GM23248 (cell line): Measurements from ENCODE around the gene EGR4. TPM values are rescaled to one million over a fixed set of nuclear protein-coding genes. Genes with fewer than 3 reads are reported as not detected.
A peak's percentile ranks its signal among the peaks of the same experiment; 100 is the strongest.

Experiments used
- DNase-seq: peaks from one replicate; pipeline ENCODE4 v3.0.0-alpha.2; 2015
- H2AFZ ChIP-seq: fragments of 200-600 bp; sonication (generic); 2 replicates; pipeline ENCODE4 v1.6.1; 2016; ENCODE audit warnings: antibody characterized with exemption
- H3F3A ChIP-seq: fragments of 200-600 bp; sonication (generic); 2 replicates; pipeline ENCODE4 v1.6.1; 2016; ENCODE audit warnings: mild to moderate bottlenecking, antibody characterized with exemption, mixed run types; ENCODE audit not compliant: insufficient read depth
- H3K27ac ChIP-seq: fragments of 200-600 bp; sonication (generic); 2 replicates; pipeline ENCODE4 v1.5.1; 2016; ENCODE audit warnings: mild to moderate bottlenecking
- H3K27me3 ChIP-seq: fragments of 200-600 bp; sonication (generic); replicated peaks from 2 replicates; pipeline ENCODE4 v1.6.1; 2016; ENCODE audit warnings: mild to moderate bottlenecking; ENCODE audit not compliant: insufficient read depth
- H3K36me3 ChIP-seq: fragments of 200-600 bp; sonication (generic); 2 replicates; pipeline ENCODE4 v1.6.1; 2016; ENCODE audit warnings: low read depth, mild to moderate bottlenecking
- H3K4me1 ChIP-seq: fragments of 200-600 bp; sonication (generic); 2 replicates; pipeline ENCODE4 v1.6.1; 2016; ENCODE audit warnings: mild to moderate bottlenecking; ENCODE audit not compliant: insufficient read depth
- H3K4me2 ChIP-seq: fragments of 200-600 bp; sonication (generic); one replicate; pipeline ENCODE4 v1.6.1; 2016; ENCODE audit warnings: mild to moderate bottlenecking; ENCODE audit not compliant: unreplicated experiment
- H3K4me3 ChIP-seq: fragments of 200-600 bp; sonication (generic); 2 replicates; pipeline ENCODE4 v1.5.1; 2016; ENCODE audit warnings: mild to moderate bottlenecking
- H3K79me2 ChIP-seq: fragments of 200-600 bp; sonication (generic); 2 replicates; pipeline ENCODE4 v1.6.1; 2016; ENCODE audit warnings: mild to moderate bottlenecking; ENCODE audit not compliant: insufficient read depth
- H3K9ac ChIP-seq: fragments of 200-600 bp; sonication (generic); 2 replicates; pipeline ENCODE4 v1.6.1; 2016; ENCODE audit warnings: mild to moderate bottlenecking
- H3K9me2 ChIP-seq: fragments of 200-600 bp; sonication (generic); 2 replicates; pipeline ENCODE4 v1.6.1; 2016; ENCODE audit warnings: mixed run types, mild to moderate bottlenecking, moderate library complexity; ENCODE audit not compliant: insufficient read depth
- H3K9me3 ChIP-seq: fragments of 200-600 bp; sonication (generic); one replicate; pipeline ENCODE4 v1.6.1; 2017; ENCODE audit warnings: low read depth
- H4K20me1 ChIP-seq: fragments of 200-600 bp; sonication (generic); 2 replicates; pipeline ENCODE4 v1.6.0; 2016; ENCODE audit not compliant: insufficient read depth
- EZH2 ChIP-seq: fragments of 200-600 bp; sonication (generic); IDR thresholded peaks from 2 replicates; pipeline ENCODE4 v1.6.1; 2018; ENCODE audit warnings: antibody characterized with exemption, mild to moderate bottlenecking; ENCODE audit not compliant: insufficient read depth, poor library complexity, severe bottlenecking
- EZH2phosphoT487 ChIP-seq: fragments of 200-600 bp; sonication (generic); IDR thresholded peaks from 2 replicates; pipeline ENCODE4 v1.6.1; 2018; ENCODE audit warnings: antibody characterized with exemption, moderate library complexity, mild to moderate bottlenecking, low read depth; ENCODE audit not compliant: insufficient read depth
- WGBS, 2 experiments: methylation state at CpG; one replicate each; pipeline ENCODE4 v1.1.6; 2015 to 2017; ENCODE audit warnings: low lambda C conversion rate in 2 of 2, low coverage in 1 of 2; ENCODE audit errors: missing lambda C conversion rate in 2 of 2; 5-methylcytosine and 5-hydroxymethylcytosine counted together
- in situ Hi-C: fragments of 300-500 bp; cut with MboI; formaldehyde crosslinking; loops from 2 replicates; pipeline ENCODE4 v1.15.0; 2020
- polyA plus RNA-seq: library from polyadenylated mRNA; unstranded; fragments of >200 nt; fragmentation: Nextera tagmentation; extraction: Ambion mirVana; gene quantifications from 2 replicates; pipeline ENCODE4 v1.2.1, GENCODE V29; 2016
- total RNA-seq: library from RNA; depleted of rRNA; stranded (reverse); fragments of >200 nt; shearing (Covaris generic); gene quantifications from 2 replicates; pipeline ENCODE4 v1.2.3, GENCODE V29; 2014

EGR4 gene
- total and polyA plus RNA-seq, 2 experiments from 2014 or later, result not detected

DNA sequence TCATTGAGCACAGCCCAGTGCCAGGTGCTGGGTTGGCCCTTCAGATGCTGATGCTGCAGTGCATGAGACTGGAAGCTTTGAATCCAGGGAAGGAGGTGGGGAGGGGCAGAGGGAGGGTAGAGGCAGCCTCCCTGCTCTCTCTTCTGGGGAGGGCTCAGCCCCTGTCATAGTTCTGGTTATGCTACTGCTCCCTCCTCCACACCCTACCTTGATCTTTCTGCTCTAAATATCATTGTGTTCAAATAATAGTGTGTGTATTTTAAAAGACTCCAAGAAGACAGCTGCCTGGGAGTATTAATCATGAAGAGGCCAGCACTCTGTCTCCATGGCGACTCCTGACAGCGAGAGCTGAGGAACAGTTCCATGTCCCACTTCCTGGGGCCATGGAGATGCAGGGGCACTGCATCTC lies 3.8 kb upstream of the EGR4 start:
- Histone ChIP-seq H3K36me3 (no peaks in the 10 kb centered on the region), H3K9me2 (no peaks in the 10 kb centered on the region), H4K20me1 (no peaks in the 10 kb centered on the region), H3K4me1 (no peaks in the 10 kb centered on the region), H3K27ac (no peak overlapping the region), H2AFZ (no peak overlapping the region), H3K9me3 (no peaks in the 10 kb centered on the region), H3K27me3 (peaks cover 52% of the 10 kb centered on the region), H3K79me2 (no peaks in the 10 kb centered on the region), H3K4me3 (no peak overlapping the region), H3F3A (no peaks in the 10 kb centered on the region), H3K9ac (no peak overlapping the region), H3K4me2 (no peak overlapping the region)
- no peak for TF ChIP-seq EZH2
- no peak for TF ChIP-seq EZH2phosphoT487
- in situ Hi-C loops, result no loop called here
- peak; percentile 13 for DNase-seq
- WGBS, 2 experiments, result 0 to 6% methylated on average over 2 of the region's 2 CpGs

DNA sequence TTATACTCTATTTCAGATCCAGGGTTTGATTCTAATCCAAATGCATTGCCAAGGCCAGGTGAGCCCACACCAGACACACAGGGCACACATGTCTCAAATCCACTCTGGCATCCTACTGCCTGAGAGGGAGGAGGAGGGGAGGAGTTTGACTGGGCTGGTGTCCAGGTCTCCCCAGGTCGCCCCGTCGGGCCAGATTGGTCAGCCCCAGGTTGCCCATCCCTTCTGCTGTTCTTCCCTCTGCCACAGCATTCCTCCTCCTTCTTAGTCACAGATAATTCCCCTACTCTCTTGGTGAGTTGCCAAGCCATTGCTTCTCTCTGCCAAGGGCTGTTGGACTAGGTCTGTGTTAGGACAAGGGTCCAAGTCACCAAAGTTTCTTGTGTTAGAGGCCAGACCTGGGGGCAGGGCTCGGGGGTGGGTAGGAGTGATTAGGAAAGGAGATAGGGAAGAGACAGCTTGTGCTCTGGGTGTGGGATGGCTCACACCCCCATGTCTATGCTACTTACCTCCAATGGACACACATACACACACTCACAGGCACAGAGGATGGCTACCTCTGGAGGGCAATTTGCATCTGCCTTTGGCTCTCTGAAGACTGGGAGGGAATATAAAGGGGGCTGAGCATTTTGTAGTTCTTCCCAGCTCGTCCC lies 2.5 kb upstream of the EGR4 start:
- H3K27me3 ChIP-seq, result peaks cover 49% of the 10 kb centered on the region
- 15 to 20% methylated on average over 5 of the region's 5 CpGs for WGBS, 2 experiments
- no peaks in the 10 kb centered on the region for H3K36me3 ChIP-seq
- no peak for TF ChIP-seq EZH2phosphoT487
- TF ChIP-seq EZH2, result no peak
- no peak overlapping the region for H2AFZ ChIP-seq
- no peaks in the 10 kb centered on the region for H3K79me2 ChIP-seq
- DNase-seq, result no peak
- no peak overlapping the region for H3K9ac ChIP-seq
- no peaks in the 10 kb centered on the region for H3F3A ChIP-seq
- H3K27ac ChIP-seq, result no peak overlapping the region
- no peaks in the 10 kb centered on the region for H3K9me3 ChIP-seq
- in situ Hi-C loops, result no loop called here
- H3K4me1 ChIP-seq, result no peaks in the 10 kb centered on the region
- H3K9me2 ChIP-seq, result no peaks in the 10 kb centered on the region
- no peak overlapping the region for H3K4me3 ChIP-seq
- no peaks in the 10 kb centered on the region for H4K20me1 ChIP-seq
- no peak overlapping the region for H3K4me2 ChIP-seq

DNA sequence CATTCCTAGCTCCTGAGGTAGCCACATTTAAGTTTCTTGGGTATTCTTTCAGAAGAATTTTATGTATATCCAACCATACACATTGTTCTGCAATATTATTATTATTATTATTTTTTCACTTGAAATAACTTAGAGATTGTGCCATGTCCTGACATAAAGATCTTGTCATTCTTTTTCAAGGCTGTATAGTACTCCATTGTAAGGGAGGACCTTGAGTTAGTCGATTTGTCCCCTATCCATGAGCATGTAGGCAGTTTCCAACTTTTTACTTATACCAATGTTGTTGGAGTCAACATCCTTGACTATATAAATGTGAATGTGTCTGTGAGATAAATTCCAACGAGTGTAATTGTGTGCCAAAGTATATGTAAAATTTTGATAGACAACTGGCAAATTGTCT lies 891 bp upstream of the EGR4 start:
- DNase-seq, result no peak

GRCh38 chr2:73292906-73293533 lies 328 bp downstream of the EGR4 start:
- Histone ChIP-seq H3K4me2 (peak overlapping the region; percentile 69), H3K9ac (no peak overlapping the region), H3K36me3 (no peaks in the 10 kb centered on the region), H3K79me2 (no peaks in the 10 kb centered on the region), H3K4me3 (peak overlapping the region; percentile 71), H3F3A (no peaks in the 10 kb centered on the region), H3K4me1 (no peaks in the 10 kb centered on the region), H3K9me3 (no peaks in the 10 kb centered on the region), H3K27ac (no peak overlapping the region), H2AFZ (peak overlapping the region; percentile 61), H3K27me3 (peaks cover 53% of the 10 kb centered on the region), H3K9me2 (no peaks in the 10 kb centered on the region), H4K20me1 (no peaks in the 10 kb centered on the region)
- peak; percentile 22 for TF ChIP-seq EZH2
- 0 out of 2 replicates have a peak, but pooled peaks have one; percentile 8 for TF ChIP-seq EZH2phosphoT487
- DNase-seq, result no peak
- in situ Hi-C loops, result no loop called here
- 5 to 11% methylated on average over 35 to 48 of the region's 64 CpGs for WGBS, 2 experiments

More for the DNA sequence above, 891 bp upstream of the EGR4 start:
- Histone ChIP-seq H3K4me1 (no peaks in the 10 kb centered on the region), H3K9ac (no peak overlapping the region), H3K79me2 (no peaks in the 10 kb centered on the region), H3K27ac (no peak overlapping the region), H3K4me2 (no peak overlapping the region), H3K9me3 (no peaks in the 10 kb centered on the region), H3K27me3 (peaks cover 45% of the 10 kb centered on the region), H3K9me2 (no peaks in the 10 kb centered on the region), H2AFZ (no peak overlapping the region), H3K4me3 (no peak overlapping the region), H3F3A (no peaks in the 10 kb centered on the region), H3K36me3 (no peaks in the 10 kb centered on the region), H4K20me1 (no peaks in the 10 kb centered on the region)
- in situ Hi-C loops, result no loop called here
- 76 to 84% methylated on average over 2 of the region's 2 CpGs for WGBS, 2 experiments
- peak; percentile 44 for TF ChIP-seq EZH2
- no peak for TF ChIP-seq EZH2phosphoT487
